Middle frontal gyrus (tissue), 1 donor: Measurements from ENCODE around the gene TMPRSS5.
"Not testable (repeated sequence)": the region's sequence is repeated elsewhere in the genome, so short reads cannot be mapped to it uniquely, and the experiment has no call there.

Experiments used
- DNase-seq: peaks from one replicate; pipeline ENCODE4 v3.0.0-alpha.2; 2015; ENCODE audit warnings: low spot score; ENCODE audit errors: extremely low spot score

TMPRSS5 gene

DNA sequence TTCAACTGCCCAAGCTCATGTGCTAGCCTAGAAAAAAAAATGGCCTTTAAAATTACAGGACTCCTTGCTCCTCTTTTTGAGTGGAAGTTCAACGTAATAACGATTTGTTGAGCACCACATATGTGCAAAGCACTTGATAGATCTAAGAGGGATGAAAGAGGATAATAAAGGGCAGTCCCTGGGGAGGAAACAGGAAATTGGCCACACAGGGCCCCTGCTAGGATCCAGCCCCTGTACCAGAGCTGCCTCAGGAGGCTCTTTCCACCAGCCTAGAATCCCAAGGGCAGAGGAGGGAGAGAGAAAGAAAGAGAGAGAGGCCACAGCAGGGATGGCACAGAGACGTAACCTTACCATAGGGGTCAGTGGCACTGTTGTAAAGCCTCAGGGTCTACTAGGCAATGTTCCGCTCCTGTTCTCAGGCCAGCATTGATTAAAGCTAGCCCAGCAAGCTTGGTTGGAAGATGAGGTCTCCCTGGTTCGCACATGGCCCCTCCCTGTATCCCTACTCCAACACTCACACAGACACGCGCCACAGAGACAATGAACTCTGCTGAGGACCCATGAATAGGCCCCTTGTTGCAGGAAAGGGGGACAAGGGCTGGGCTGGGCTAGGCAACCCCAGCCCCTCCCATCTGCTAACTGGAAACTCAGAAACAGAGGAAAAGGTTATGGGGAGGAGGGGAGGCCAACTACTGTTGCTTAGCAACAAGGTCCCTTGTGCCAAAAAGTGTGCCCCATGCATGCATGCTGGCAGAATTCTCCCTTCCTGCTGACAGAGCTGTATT lies at the start of gene TMPRSS5:
TMPRSS5 (minus strand) TSS at position 438 of the 785 bp plus-strand sequence; CDS start at position 354, 84 bp downstream.
- DNase-seq: peak; percentile 62

DNA sequence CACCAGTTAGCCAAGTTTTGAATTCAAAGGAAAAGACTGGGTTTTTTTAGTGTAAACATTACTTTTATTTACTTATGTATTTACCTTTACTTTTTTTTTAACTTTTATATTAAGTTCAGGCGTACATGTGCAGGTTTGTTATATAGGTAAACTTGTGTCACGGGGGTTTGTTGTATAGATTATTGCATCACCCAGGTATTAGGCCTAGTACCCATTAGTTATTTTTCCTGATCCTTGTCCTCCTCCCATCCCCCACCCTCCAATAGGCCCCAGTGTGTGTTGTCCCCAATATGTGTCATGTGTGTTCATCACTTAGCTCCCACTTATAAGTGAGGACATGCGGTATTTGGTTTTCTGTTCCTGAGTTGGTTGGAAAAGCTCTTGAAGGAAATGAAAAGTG lies 46.8 kb upstream of the TMPRSS5 start:
- DNase-seq: no peak

DNA sequence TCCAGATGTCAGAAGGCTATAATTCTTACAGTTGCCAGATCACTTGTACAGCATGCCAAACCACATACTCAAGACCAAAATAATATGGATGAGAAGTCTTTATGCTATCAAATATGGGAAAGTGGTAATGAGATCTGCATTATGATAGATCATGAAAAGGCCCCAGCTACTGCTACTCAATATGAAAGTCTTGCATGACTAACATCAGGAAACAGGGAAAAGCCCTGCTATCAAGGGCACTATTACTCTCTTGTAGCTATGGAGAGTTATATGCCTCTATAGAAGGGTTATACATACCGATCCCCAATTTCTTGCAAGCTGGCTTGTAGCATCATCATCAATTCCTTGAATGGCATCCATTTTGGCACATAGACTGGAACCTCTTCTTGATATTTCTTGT lies 30.2 kb upstream of the TMPRSS5 start:
- DNase-seq: no peak

DNA sequence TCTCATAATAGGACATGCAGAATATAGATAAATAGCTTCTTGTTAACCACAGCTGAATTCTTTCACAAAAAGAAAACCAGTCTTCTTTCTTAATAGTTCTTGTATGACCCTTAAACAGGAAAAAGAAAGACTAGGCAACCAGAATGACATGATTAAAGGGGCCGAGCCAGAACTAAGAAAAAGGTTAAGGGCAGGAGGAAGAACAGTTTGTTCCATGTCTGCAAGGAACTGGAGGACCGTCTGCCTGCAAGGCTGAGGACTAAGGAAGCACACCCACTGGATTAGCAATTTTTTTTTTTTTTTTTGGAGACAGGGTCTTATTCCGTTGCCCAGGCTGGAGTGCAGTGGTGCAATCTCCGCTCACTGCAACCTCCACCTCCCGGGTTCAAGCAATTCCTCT lies 26.0 kb upstream of the TMPRSS5 start:
- no peak for DNase-seq

DNA sequence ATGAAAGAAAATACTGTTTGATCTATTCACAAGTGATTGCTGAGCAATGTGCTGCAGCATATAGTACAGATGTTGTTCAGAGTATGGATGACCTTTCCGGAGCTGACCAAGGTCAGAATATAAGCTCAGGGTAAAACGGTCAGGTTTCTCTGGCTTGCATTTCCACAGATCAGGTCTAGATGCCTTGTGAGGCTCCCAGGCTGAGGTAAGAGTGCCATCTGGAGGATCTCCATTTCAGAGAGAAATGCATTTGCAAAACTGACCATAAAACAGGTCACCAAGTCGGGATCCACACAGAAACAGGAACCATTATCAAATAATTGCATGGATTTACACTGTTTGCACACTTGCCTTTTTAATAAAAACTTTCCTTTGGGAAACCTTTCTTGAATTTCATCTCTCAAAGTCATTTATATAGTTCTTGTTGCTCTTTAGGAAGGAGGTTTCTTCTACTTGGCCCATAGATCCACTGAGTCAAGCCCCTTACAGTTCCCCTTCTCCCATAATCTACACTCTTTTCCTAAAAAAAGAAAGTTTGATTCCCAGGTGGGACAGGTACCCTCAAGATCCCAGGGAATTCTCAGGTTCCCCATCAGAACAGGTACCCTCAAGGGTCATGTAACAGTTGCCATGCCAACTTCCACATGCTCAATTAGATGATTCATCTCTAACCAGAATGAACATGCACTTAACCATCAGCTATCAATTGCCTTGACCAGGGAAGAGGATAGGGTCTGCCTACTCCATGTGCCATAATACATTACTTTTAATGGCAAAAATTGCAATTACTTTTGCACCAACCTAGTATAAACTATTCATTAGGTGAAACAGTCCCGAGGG lies 25.0 kb upstream of the TMPRSS5 start:
- peak; percentile 45 for DNase-seq

DNA sequence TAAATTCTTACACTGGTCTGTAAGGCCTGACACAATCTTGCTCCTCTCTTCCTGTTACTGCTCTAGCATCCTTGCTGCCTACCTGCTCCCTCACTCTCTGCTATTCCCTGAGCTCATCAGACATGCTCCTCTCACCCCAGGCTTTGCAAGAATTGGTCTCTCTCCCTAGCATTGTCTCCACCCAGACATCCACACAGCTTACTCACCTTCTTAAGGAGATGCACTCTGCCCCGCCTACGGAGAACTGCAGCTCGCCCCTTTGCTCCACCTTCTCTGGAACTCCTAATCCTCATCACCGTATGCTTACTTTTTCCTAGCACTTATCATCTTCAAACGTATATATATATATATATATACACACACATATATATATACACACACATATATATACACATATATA lies 23.3 kb upstream of the TMPRSS5 start:
- no peak for DNase-seq

DNA sequence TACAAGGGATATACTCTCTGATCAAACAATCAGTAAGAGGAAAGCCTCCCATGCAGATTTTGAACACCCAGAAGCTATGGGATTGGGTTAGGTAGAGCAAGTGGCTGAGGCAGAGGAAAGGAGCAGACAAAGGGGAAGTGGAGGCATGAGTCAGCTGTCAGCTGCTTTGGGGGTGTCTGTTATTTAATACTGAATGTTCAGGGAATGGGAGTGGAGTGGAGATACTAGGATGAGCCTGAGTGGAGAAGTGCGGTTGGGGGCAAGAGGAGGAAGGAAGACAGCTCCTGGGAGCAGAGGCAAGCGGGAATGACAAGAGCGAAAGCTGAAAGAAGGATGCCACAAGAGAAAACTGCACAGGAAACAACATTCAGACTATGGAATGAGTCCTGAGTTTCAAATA lies 22.7 kb upstream of the TMPRSS5 start:
- DNase-seq: no peak

DNA sequence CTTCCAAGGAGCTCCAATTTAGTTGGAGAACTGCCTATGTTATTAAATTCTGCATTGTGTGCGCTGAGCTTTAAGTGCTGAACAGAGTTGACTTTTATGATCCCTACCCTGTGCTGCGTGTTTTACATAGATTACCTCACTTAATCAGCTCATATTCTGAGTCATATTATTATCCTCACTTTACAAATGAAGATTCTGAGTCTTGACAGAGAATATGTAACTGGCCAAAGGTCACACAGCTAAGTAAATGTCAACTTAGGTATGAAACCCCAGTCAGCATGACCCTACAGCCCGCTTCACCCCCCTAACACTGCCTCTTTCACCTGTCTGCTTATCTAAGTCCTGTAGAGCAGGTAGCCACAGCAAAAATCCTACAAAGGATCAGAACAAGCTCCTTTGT lies 19.8 kb upstream of the TMPRSS5 start:
- no peak for DNase-seq

DNA sequence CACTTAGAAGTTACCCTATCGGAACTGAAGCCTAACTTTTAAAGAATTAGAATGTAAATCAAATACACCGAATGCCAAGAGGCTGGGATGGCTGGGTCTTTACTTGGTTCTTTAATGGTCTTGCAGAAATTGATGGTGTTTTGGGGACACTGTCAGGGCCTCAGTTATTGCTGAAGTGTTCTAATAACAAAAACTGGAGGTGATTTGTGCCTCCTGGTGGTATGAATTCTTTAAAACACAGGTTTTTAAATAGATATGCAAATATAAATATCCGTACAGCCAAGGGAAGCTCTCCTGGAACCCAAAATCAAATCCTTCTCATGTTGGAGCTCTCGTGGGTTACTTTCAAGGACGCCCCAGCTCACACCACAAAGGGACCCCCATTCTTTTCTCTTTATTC lies 19.3 kb upstream of the TMPRSS5 start:
- no peak for DNase-seq

GRCh38 chr11:113724778-113725177 lies 18.7 kb upstream of the TMPRSS5 start:
- DNase-seq: no peak

DNA sequence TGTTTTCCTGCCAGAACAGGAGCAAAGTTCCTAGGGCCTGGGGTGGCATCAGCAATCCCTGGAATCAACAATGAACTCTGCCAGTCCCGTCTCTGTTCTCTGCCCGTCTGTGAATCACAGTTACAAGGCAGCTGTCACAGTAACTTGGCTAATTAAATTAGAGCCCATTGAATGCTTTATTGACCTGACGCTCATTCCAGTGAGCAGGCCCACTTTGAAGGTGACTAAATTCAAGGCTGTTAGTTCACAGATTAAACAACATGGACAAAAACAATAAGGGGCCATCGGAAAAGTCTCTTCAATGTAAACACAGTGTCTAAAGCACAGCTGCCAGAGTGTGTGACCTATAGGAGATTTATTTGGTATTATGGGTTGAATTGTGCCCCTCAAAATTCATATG lies 17.7 kb upstream of the TMPRSS5 start:
- no peak for DNase-seq

- no peak for DNase-seq
Observed at GRCh38 chr11:113722934-113723333, 16.8 kb upstream of the TMPRSS5 start.

DNA sequence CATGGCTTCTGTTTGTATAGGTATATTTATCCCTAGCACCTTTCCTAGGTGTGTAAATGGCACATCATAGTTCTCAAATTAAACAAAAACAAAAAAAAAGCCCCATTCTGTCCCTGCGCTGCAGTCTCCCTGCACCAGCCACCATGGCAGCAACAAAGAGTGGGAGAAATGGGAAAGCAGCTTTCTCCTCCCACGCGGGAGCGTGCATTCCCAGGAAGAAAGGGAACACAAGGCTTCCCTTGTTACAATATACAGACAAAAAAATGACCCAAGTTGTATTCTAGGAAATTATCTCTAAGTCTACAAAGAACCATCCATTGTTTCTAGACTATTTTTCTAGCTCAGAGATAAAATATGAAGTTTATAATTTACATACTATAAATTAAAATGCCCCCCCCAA lies 16.1 kb upstream of the TMPRSS5 start:
- DNase-seq: no peak

DNA sequence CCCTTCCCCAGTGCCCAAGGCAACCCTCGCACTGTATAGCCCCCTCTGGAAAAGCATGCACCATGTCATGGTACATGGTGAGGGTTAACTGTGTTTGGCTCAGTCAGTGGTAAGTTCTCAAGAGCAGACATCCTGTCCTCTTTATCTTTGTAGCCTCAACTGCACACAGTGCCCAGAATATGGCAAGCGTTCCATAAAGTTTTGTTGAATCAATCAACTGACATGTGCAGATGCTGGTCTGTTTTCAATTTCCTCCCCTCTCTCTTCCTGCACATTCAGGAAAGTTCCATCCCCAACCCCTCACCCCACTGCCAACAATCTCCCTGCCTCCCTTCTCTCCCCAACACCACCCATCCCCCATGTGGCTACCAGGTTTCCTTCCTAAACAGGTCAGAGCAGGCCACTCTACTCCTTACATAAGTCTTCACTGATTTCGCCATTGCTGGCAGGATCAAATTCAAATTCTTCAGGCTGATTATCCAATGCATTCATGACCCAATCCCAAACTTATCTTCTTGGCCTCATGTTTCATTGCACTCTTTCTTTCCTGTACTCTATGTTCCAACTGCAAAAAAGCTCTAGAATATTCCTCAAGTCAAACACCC lies 15.5 kb upstream of the TMPRSS5 start:
- DNase-seq: no peak

- not testable (repeated sequence) for DNase-seq
Observed at GRCh38 chr11:113720478-113720877, 14.4 kb upstream of the TMPRSS5 start.

DNA sequence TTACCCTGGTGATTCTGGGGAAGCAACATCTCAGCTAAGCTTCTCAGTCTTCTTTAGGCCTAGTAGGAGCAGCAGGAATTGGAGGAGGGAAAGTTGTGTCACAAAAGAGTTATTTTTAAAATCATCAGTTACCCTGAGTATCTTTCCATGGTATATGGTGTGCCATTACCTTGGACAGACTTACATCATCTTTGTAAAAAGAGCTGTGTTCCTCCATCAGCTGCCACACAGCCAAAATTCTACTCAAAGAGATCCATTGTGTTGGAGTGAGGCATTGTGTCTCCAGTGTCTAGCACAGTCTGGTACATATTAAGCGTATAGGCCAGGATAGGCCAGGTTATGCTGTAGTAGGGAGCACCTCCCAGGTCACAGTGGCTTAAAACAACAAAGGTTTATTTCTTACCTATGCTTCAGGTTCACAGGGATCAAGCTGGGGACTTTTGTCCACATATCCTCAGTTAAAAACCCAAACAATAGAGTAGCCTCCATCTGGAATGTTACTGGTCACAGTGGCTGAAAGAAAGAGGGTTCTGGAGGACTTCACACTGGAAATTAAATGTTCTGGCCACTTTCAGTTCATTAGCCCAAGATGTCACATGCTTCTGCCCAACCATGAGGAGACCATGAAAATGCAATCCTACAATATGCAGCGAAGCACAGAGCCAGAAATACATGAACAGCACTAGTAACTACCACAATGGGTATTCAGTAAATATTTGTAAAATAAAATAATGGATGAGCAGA lies 9.9 kb upstream of the TMPRSS5 start:
- peak; percentile 27 for DNase-seq

GRCh38 chr11:113715273-113715672 lies 9.2 kb upstream of the TMPRSS5 start:
- DNase-seq: no peak

GRCh38 chr11:113710989-113711388 lies 4.9 kb upstream of the TMPRSS5 start:
- no peak for DNase-seq

DNA sequence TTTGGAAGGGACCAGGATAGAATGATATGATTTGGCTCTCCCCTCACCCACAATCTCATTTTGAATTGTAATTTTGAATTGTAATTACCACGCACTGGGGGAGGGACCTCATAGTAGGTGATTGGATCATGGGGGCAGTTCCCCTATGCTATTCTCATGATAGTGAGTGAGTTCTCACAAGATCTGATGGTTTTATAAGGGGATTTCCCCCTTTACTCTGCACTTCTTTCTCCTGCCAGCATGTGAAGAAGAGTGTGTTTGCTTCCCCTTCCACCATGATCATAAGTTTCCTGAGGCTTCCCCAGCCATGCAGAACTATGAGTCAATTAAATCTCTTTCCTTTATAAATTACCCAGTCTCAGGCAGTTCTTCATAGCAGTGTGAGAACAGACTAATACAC lies 2.6 kb downstream of the TMPRSS5 start:
- DNase-seq: not testable (repeated sequence)

DNA sequence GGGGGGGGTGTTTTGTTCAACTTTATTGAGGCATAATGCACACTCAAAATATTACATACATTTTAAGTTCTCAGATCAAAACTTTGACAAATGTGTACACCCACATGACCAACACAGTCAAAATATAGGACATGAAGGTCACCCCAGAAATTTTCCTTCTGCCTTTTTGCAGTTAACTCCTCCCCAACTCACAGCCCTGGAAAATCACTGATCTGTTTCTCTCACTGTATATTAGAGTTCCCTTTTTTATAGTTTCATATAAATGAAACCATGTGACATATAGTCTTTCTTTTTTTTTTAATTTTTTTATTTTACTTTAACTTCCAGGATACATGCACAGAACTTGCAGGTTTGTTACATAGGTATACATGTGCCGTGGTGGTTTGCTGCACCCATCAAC lies 4.6 kb downstream of the TMPRSS5 start:
- DNase-seq: no peak

- no peak for DNase-seq
Observed at GRCh38 chr11:113698515-113698914, 7.6 kb downstream of the TMPRSS5 start.
